Keratinocyte (primary cell): ENCODE data around the gene PKN2.

ENCODE experiments used
- EZH2 ChIP-seq: IDR thresholded peaks from one replicate; pipeline ENCODE4 v1.6.1; 2012; ENCODE audit warnings: inconsistent platforms, mild to moderate bottlenecking, low read length, moderate library complexity
- TF ChIP-seq, protein P1 (sequence below), 3 experiments: IDR thresholded peaks in 1 of 3; conservative IDR thresholded peaks in 1 of 3; optimal IDR thresholded peaks in 1 of 3; 2 replicates in 2 of 3; 3 replicates in 1 of 3; pipeline versions ENCODE3 to v1.5.1; 2011; ENCODE audit warnings: low read length in 3 of 3, mild to moderate bottlenecking in 3 of 3, moderate library complexity in 2 of 3, control low read depth in 1 of 3, inconsistent platforms in 1 of 3; ENCODE audit not compliant: insufficient read depth in 2 of 3; ENCODE audit errors: extremely low read depth in 1 of 3

GRCh38 chr1:88746916-88747315 is 62.8 kb downstream of the PKN2 start:
- TF ChIP-seq, protein P1, sequence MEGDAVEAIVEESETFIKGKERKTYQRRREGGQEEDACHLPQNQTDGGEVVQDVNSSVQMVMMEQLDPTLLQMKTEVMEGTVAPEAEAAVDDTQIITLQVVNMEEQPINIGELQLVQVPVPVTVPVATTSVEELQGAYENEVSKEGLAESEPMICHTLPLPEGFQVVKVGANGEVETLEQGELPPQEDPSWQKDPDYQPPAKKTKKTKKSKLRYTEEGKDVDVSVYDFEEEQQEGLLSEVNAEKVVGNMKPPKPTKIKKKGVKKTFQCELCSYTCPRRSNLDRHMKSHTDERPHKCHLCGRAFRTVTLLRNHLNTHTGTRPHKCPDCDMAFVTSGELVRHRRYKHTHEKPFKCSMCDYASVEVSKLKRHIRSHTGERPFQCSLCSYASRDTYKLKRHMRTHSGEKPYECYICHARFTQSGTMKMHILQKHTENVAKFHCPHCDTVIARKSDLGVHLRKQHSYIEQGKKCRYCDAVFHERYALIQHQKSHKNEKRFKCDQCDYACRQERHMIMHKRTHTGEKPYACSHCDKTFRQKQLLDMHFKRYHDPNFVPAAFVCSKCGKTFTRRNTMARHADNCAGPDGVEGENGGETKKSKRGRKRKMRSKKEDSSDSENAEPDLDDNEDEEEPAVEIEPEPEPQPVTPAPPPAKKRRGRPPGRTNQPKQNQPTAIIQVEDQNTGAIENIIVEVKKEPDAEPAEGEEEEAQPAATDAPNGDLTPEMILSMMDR (optimal IDR thresholded peaks at IDR 0.05 in 1 of 3, IDR thresholded peaks at IDR 0.05 in 1 of 3, conservative IDR thresholded peaks at IDR 0.05 in 1 of 3; ENCODE audit: extremely low read depth in 1 of 3, insufficient read depth in 2 of 3, low read length in 3 of 3), result no peak
- TF ChIP-seq EZH2, result no peak
